ENCODE data around the gene DNER. TPM values are rescaled to one million over a fixed set of nuclear protein-coding genes. Genes with fewer than 3 reads are reported as not detected.
"Not testable (repeated sequence)": the region's sequence is repeated elsewhere in the genome, so short reads cannot be mapped to it uniquely, and the experiment has no call there.

The DNER gene
- total and polyA plus RNA-seq, 4 donors: 56.5 to 446 (median 269) TPM

- H3K27ac ChIP-seq (ENCODE audit: low read depth, low read length): no peak overlapping the region
- WGBS (ENCODE audit: insufficient coverage): 80% methylated on average over 1 of the region's 5 CpGs
Observed at GRCh38 chr2:229528846-229529245, 185.5 kb downstream of the DNER start.

GRCh38 chr2:229526951-229527350 lies 187.4 kb downstream of the DNER start:
- Histone ChIP-seq H3K9me3 (ENCODE audit: control insufficient read depth, insufficient read depth, low read length) (no peaks in the 10 kb centered on the region), H3K27ac (ENCODE audit: low read depth, low read length) (no peak overlapping the region), H3K27me3 (ENCODE audit: control insufficient read depth, insufficient read depth, low read length) (no peaks in the 10 kb centered on the region), H3K4me1 (ENCODE audit: control insufficient read depth, insufficient read depth, low read length) (no peaks in the 10 kb centered on the region), H3K4me3 (ENCODE audit: low read depth, low read length) (no peak overlapping the region), H3K36me3 (ENCODE audit: control insufficient read depth, insufficient read depth, low read length) (no peaks in the 10 kb centered on the region)
- no peak for DNase-seq (ENCODE audit: low read depth in 4 of 6, low spot score in 6 of 6)
- WGBS (ENCODE audit: insufficient coverage): 88% methylated on average over 5 of the region's 10 CpGs

More at GRCh38 chr2:229528846-229529245, 185.5 kb downstream of the DNER start:
- no peak overlapping the region for H3K4me3 ChIP-seq (ENCODE audit: low read depth, low read length)
- no peaks in the 10 kb centered on the region for H3K36me3 ChIP-seq (ENCODE audit: control insufficient read depth, insufficient read depth, low read length)
- peak in 1 of 6 donors; percentile 35 for DNase-seq (ENCODE audit: low read depth in 4 of 6, low spot score in 6 of 6)
- no peaks in the 10 kb centered on the region for H3K27me3 ChIP-seq (ENCODE audit: control insufficient read depth, insufficient read depth, low read length)
- H3K4me1 ChIP-seq (ENCODE audit: control insufficient read depth, insufficient read depth, low read length): no peaks in the 10 kb centered on the region
- H3K9me3 ChIP-seq (ENCODE audit: control insufficient read depth, insufficient read depth, low read length): no peaks in the 10 kb centered on the region

- DNase-seq (ENCODE audit: low read depth in 4 of 6, low spot score in 6 of 6): no peak
- Histone ChIP-seq H3K27me3 (ENCODE audit: control insufficient read depth, insufficient read depth, low read length) (no peaks in the 10 kb centered on the region), H3K4me1 (ENCODE audit: control insufficient read depth, insufficient read depth, low read length) (no peaks in the 10 kb centered on the region), H3K36me3 (ENCODE audit: control insufficient read depth, insufficient read depth, low read length) (no peaks in the 10 kb centered on the region), H3K9me3 (ENCODE audit: control insufficient read depth, insufficient read depth, low read length) (no peaks in the 10 kb centered on the region), H3K27ac (ENCODE audit: low read depth, low read length) (no peak overlapping the region), H3K4me3 (ENCODE audit: low read depth, low read length) (no peak overlapping the region)
- WGBS (ENCODE audit: insufficient coverage): 72% methylated on average over 8 of the region's 10 CpGs
Observed at GRCh38 chr2:229524799-229525198, 189.6 kb downstream of the DNER start.

GRCh38 chr2:229523663-229524062 lies 190.7 kb downstream of the DNER start:
- no CpG with 5 or more reads among the region's 1 CpG for WGBS (ENCODE audit: insufficient coverage)
- Histone ChIP-seq H3K27me3 (ENCODE audit: control insufficient read depth, insufficient read depth, low read length) (no peaks in the 10 kb centered on the region), H3K27ac (ENCODE audit: low read depth, low read length) (no peak overlapping the region), H3K36me3 (ENCODE audit: control insufficient read depth, insufficient read depth, low read length) (no peaks in the 10 kb centered on the region), H3K9me3 (ENCODE audit: control insufficient read depth, insufficient read depth, low read length) (no peaks in the 10 kb centered on the region), H3K4me1 (ENCODE audit: control insufficient read depth, insufficient read depth, low read length) (no peaks in the 10 kb centered on the region), H3K4me3 (ENCODE audit: low read depth, low read length) (no peak overlapping the region)
- no peak for DNase-seq (ENCODE audit: low read depth in 4 of 6, low spot score in 6 of 6)

- H3K4me3 ChIP-seq (ENCODE audit: low read depth, low read length): no peak overlapping the region
- no peaks in the 10 kb centered on the region for H3K36me3 ChIP-seq (ENCODE audit: control insufficient read depth, insufficient read depth, low read length)
- no peaks in the 10 kb centered on the region for H3K9me3 ChIP-seq (ENCODE audit: control insufficient read depth, insufficient read depth, low read length)
- H3K27ac ChIP-seq (ENCODE audit: low read depth, low read length): no peak overlapping the region
- no peaks in the 10 kb centered on the region for H3K27me3 ChIP-seq (ENCODE audit: control insufficient read depth, insufficient read depth, low read length)
- DNase-seq (ENCODE audit: low read depth in 4 of 6, low spot score in 6 of 6): no peak
- H3K4me1 ChIP-seq (ENCODE audit: control insufficient read depth, insufficient read depth, low read length): no peaks in the 10 kb centered on the region
Observed at GRCh38 chr2:229521576-229521975, 192.8 kb downstream of the DNER start.

- peak in 1 of 6 donors; percentile 14 for DNase-seq (ENCODE audit: low read depth in 4 of 6, low spot score in 6 of 6)
- H3K4me1 ChIP-seq (ENCODE audit: control insufficient read depth, insufficient read depth, low read length): no peaks in the 10 kb centered on the region
- 52% methylated on average over 4 of the region's 4 CpGs for WGBS (ENCODE audit: insufficient coverage)
- no peaks in the 10 kb centered on the region for H3K9me3 ChIP-seq (ENCODE audit: control insufficient read depth, insufficient read depth, low read length)
- H3K36me3 ChIP-seq (ENCODE audit: control insufficient read depth, insufficient read depth, low read length): no peaks in the 10 kb centered on the region
- no peak overlapping the region for H3K4me3 ChIP-seq (ENCODE audit: low read depth, low read length)
- no peaks in the 10 kb centered on the region for H3K27me3 ChIP-seq (ENCODE audit: control insufficient read depth, insufficient read depth, low read length)
- no peak overlapping the region for H3K27ac ChIP-seq (ENCODE audit: low read depth, low read length)
Observed at GRCh38 chr2:229520691-229521096, 193.7 kb downstream of the DNER start.

GRCh38 chr2:229519655-229520430 lies 194.5 kb downstream of the DNER start:
- DNase-seq (ENCODE audit: low read depth in 4 of 6, low spot score in 6 of 6): no peak
- Histone ChIP-seq H3K27ac (ENCODE audit: low read depth, low read length) (no peak overlapping the region), H3K4me1 (ENCODE audit: control insufficient read depth, insufficient read depth, low read length) (no peaks in the 10 kb centered on the region), H3K9me3 (ENCODE audit: control insufficient read depth, insufficient read depth, low read length) (no peaks in the 10 kb centered on the region), H3K4me3 (ENCODE audit: low read depth, low read length) (no peak overlapping the region), H3K27me3 (ENCODE audit: control insufficient read depth, insufficient read depth, low read length) (no peaks in the 10 kb centered on the region), H3K36me3 (ENCODE audit: control insufficient read depth, insufficient read depth, low read length) (no peaks in the 10 kb centered on the region)
- WGBS (ENCODE audit: insufficient coverage): 68% methylated on average over 6 of the region's 11 CpGs

- H3K27me3 ChIP-seq (ENCODE audit: control insufficient read depth, insufficient read depth, low read length): no peaks in the 10 kb centered on the region
- peaks cover 8% of the 10 kb centered on the region for H3K36me3 ChIP-seq (ENCODE audit: control insufficient read depth, insufficient read depth, low read length)
- no peak overlapping the region for H3K4me3 ChIP-seq (ENCODE audit: low read depth, low read length)
- WGBS (ENCODE audit: insufficient coverage): no CpG with 5 or more reads among the region's 2 CpGs
- no peaks in the 10 kb centered on the region for H3K4me1 ChIP-seq (ENCODE audit: control insufficient read depth, insufficient read depth, low read length)
- H3K9me3 ChIP-seq (ENCODE audit: control insufficient read depth, insufficient read depth, low read length): no peaks in the 10 kb centered on the region
- H3K27ac ChIP-seq (ENCODE audit: low read depth, low read length): no peak overlapping the region
- peak in 1 of 6 donors; percentile 79 for DNase-seq (ENCODE audit: low read depth in 4 of 6, low spot score in 6 of 6)
Observed at GRCh38 chr2:229514273-229514895, 200.0 kb downstream of the DNER start.

GRCh38 chr2:229511524-229511923 lies 202.8 kb downstream of the DNER start:
- no peaks in the 10 kb centered on the region for H3K9me3 ChIP-seq (ENCODE audit: control insufficient read depth, insufficient read depth, low read length)
- no peaks in the 10 kb centered on the region for H3K4me1 ChIP-seq (ENCODE audit: control insufficient read depth, insufficient read depth, low read length)
- no peak overlapping the region for H3K4me3 ChIP-seq (ENCODE audit: low read depth, low read length)
- no peak overlapping the region for H3K27ac ChIP-seq (ENCODE audit: low read depth, low read length)
- no peak for DNase-seq (ENCODE audit: low read depth in 4 of 6, low spot score in 6 of 6)
- peaks cover 8% of the 10 kb centered on the region for H3K36me3 ChIP-seq (ENCODE audit: control insufficient read depth, insufficient read depth, low read length)
- no CpG with 5 or more reads among the region's 1 CpG for WGBS (ENCODE audit: insufficient coverage)
- H3K27me3 ChIP-seq (ENCODE audit: control insufficient read depth, insufficient read depth, low read length): no peaks in the 10 kb centered on the region

- H3K27ac ChIP-seq (ENCODE audit: low read depth, low read length); H3K4me3 ChIP-seq (ENCODE audit: low read depth, low read length); H3K4me1 ChIP-seq (ENCODE audit: control insufficient read depth, insufficient read depth, low read length); DNase-seq (ENCODE audit: low read depth in 4 of 6, low spot score in 6 of 6); H3K9me3 ChIP-seq (ENCODE audit: control insufficient read depth, insufficient read depth, low read length); H3K27me3 ChIP-seq (ENCODE audit: control insufficient read depth, insufficient read depth, low read length): not testable (repeated sequence)
- no CpG with 5 or more reads among the region's 4 CpGs for WGBS (ENCODE audit: insufficient coverage)
- peaks cover 11% of the 10 kb centered on the region for H3K36me3 ChIP-seq (ENCODE audit: control insufficient read depth, insufficient read depth, low read length)
Observed at GRCh38 chr2:229506699-229507098, 207.7 kb downstream of the DNER start.

All from spinal cord (tissue), 10 donors.